SK-N-SH (cell line): ENCODE results near the gene ADAM33. TPM values are rescaled to one million over a fixed set of nuclear protein-coding genes. Genes with fewer than 3 reads are reported as not detected.

Experiments used
- CTCF ChIA-PET: fragments of 300-600, 350-600 bp; formaldehyde crosslinking; extraction: SDS; loops from one replicate; lab custom pipeline; 2021; lab: Yijun Ruan, JAX
- POLR2A ChIA-PET: fragments of 350-600 bp; sonication (Branson Sonifier 250); formaldehyde crosslinking; extraction: SDS; loops from one replicate; lab custom pipeline; 2020; ENCODE audit warnings: antibody characterized with exemption, inconsistent platforms; lab: Yijun Ruan, JAX
- DNase-seq: peaks from one replicate; pipeline ENCODE4 v3.0.0; 2012
- H2AFZ ChIP-seq: fragments of 200-600 bp; sonication (generic); 2 replicates; pipeline ENCODE4 v1.8.1; 2016; ENCODE audit warnings: antibody characterized with exemption, mild to moderate bottlenecking, low read depth
- H3F3A ChIP-seq: fragments of 200-600 bp; sonication (generic); replicated peaks from 2 replicates; pipeline ENCODE3; 2016; ENCODE audit warnings: antibody characterized with exemption, mild to moderate bottlenecking; ENCODE audit not compliant: insufficient read depth
- H3K27ac ChIP-seq, 2 experiments: fragments of 200-500 bp in 1 of 2; fragments of 200-600 bp in 1 of 2; sonication (Bioruptor generic) in 1 of 2; sonication (generic), shearing (Covaris generic) in 1 of 2; 2 replicates each; pipeline versions ENCODE4 v1.5.1 to v1.6.1; 2014 to 2016; ENCODE audit warnings: low read depth in 2 of 2, inconsistent platforms in 1 of 2, low read length in 1 of 2, mild to moderate bottlenecking in 1 of 2, mixed read lengths in 1 of 2
- H3K27me3 ChIP-seq: fragments of 200-600 bp; sonication (generic), shearing (Covaris generic); 2 replicates; pipeline ENCODE4 v1.6.1; 2016; ENCODE audit warnings: mixed run types; ENCODE audit not compliant: insufficient read depth
- H3K36me3 ChIP-seq, 2 experiments: fragments of 200-500 bp in 1 of 2; fragments of 200-600 bp in 1 of 2; sonication (Bioruptor generic) in 1 of 2; sonication (generic) in 1 of 2; replicated peaks in 1 of 2; 2 replicates each; pipeline versions ENCODE3 to v1.5.1; 2014 to 2016; ENCODE audit warnings: low read length in 1 of 2, mild to moderate bottlenecking in 1 of 2; ENCODE audit not compliant: insufficient read depth in 2 of 2, control insufficient read depth in 1 of 2
- H3K4me1 ChIP-seq, 2 experiments: fragments of 200-500 bp in 1 of 2; fragments of 200-600 bp in 1 of 2; sonication (Bioruptor generic) in 1 of 2; sonication (generic), shearing (Covaris generic) in 1 of 2; 2 replicates each; pipeline versions ENCODE4 v1.5.1 to v1.6.1; 2014 to 2016; ENCODE audit warnings: low read depth in 1 of 2, low read length in 1 of 2, mixed run types in 1 of 2; ENCODE audit not compliant: insufficient read depth in 2 of 2, control insufficient read depth in 1 of 2
- H3K4me2 ChIP-seq: fragments of 200-600 bp; sonication (generic), shearing (Covaris generic); 2 replicates; pipeline ENCODE4 v1.6.1; 2017; ENCODE audit warnings: mixed run types
- H3K4me3 ChIP-seq, 2 experiments: fragments of 200-500 bp in 1 of 2; fragments of 200-600 bp in 1 of 2; sonication (Bioruptor generic) in 1 of 2; sonication (generic), shearing (Covaris generic) in 1 of 2; 2 replicates each; pipeline versions ENCODE4 v1.5.1 to v1.8.1; 2014 to 2016; ENCODE audit warnings: low read depth in 2 of 2, inconsistent platforms in 1 of 2, low read length in 1 of 2, mild to moderate bottlenecking in 1 of 2, mixed read lengths in 1 of 2, moderate library complexity in 1 of 2
- H3K79me2 ChIP-seq: fragments of 200-600 bp; sonication (generic); 2 replicates; pipeline ENCODE4 v1.8.1; 2017; ENCODE audit warnings: mild to moderate bottlenecking; ENCODE audit not compliant: insufficient read depth
- H3K9ac ChIP-seq: fragments of 200-600 bp; sonication (generic); 2 replicates; pipeline ENCODE4 v1.6.1; 2017; ENCODE audit warnings: mixed run types
- H3K9me2 ChIP-seq: fragments of 200-600 bp; sonication (generic); 2 replicates; pipeline ENCODE4 v1.6.1; 2017; ENCODE audit warnings: mixed run types
- H3K9me3 ChIP-seq: fragments of 200-600 bp; sonication (generic); 2 replicates; pipeline ENCODE4 v1.6.1; 2017; ENCODE audit warnings: mixed run types, mild to moderate bottlenecking, moderate library complexity
- H4K20me1 ChIP-seq: fragments of 200-600 bp; sonication (generic); 2 replicates; pipeline ENCODE4 v1.6.1; 2017; ENCODE audit warnings: mild to moderate bottlenecking, mixed run types; ENCODE audit not compliant: insufficient read depth
- CTCF ChIP-seq: fragments of 200-600 bp; sonication (generic); IDR thresholded peaks from 2 replicates; pipeline ENCODE4 v1.6.1; 2017; ENCODE audit warnings: antibody characterized with exemption, mild to moderate bottlenecking, moderate library complexity
- ELF1 ChIP-seq: IDR thresholded peaks from 2 replicates; pipeline ENCODE4 v1.4.0; 2012
- EP300 ChIP-seq, 2 experiments: IDR thresholded peaks; 2 replicates each; pipeline versions ENCODE4 v1.4.0 to v1.6.1; 2012; ENCODE audit warnings: borderline replicate concordance in 1 of 2, low read depth in 1 of 2, low read length in 1 of 2
- EZH2phosphoT487 ChIP-seq: fragments of 200-600 bp; sonication (generic); IDR thresholded peaks from 2 replicates; pipeline ENCODE4 v1.6.1; 2017; ENCODE audit warnings: low read depth, mixed run types, mild to moderate bottlenecking, antibody characterized with exemption, moderate library complexity, borderline replicate concordance
- FOSL2 ChIP-seq: IDR thresholded peaks from 2 replicates; pipeline ENCODE4 v1.4.0; 2012; ENCODE audit warnings: low read depth, mild to moderate bottlenecking, moderate library complexity, borderline replicate concordance
- FOXJ3 ChIP-seq: sonication (generic); formaldehyde crosslinking; IDR thresholded peaks from 2 replicates; pipeline ENCODE4 v1.5.1; 2020; ENCODE audit warnings: mild to moderate bottlenecking, missing genetic modification reagents
- FOXM1 ChIP-seq: IDR thresholded peaks from 2 replicates; pipeline ENCODE4 v1.4.0; 2012; ENCODE audit warnings: low read depth, mild to moderate bottlenecking
- GATA2 ChIP-seq: sonication (generic); formaldehyde crosslinking; IDR thresholded peaks from 2 replicates; pipeline ENCODE4 v1.5.0; 2020; ENCODE audit warnings: mild to moderate bottlenecking, missing genetic modification reagents
- IRF3 ChIP-seq: fragments of 150-350 bp; IDR thresholded peaks from 2 replicates; pipeline ENCODE4 v1.6.1; 2016; ENCODE audit warnings: mild to moderate bottlenecking, low read depth, low read length
- MXI1 ChIP-seq: IDR thresholded peaks from 2 replicates; pipeline ENCODE4 v1.6.1; 2012; ENCODE audit warnings: mild to moderate bottlenecking, low read depth, low read length, improper control_type of control experiment
- PBX3 ChIP-seq: IDR thresholded peaks from 2 replicates; pipeline ENCODE4; 2012
- POLR2AphosphoS5 ChIP-seq: IDR thresholded peaks from 2 replicates; pipeline ENCODE4 v1.6.1; 2012; ENCODE audit warnings: low read depth, low read length
- RCOR1 ChIP-seq: fragments of 150-350 bp; IDR thresholded peaks from 2 replicates; pipeline ENCODE4 v1.6.1; 2017; ENCODE audit warnings: antibody characterized with exemption, low read length
- SMC3 ChIP-seq: IDR thresholded peaks from 2 replicates; pipeline ENCODE4 v1.6.1; 2012; ENCODE audit warnings: low read depth, low read length, improper control_type of control experiment
- TAF1 ChIP-seq: IDR thresholded peaks from 2 replicates; pipeline ENCODE4 v1.6.1; 2012; ENCODE audit warnings: low read depth, mild to moderate bottlenecking, low read length, moderate library complexity, borderline replicate concordance
- YY1 ChIP-seq: IDR thresholded peaks from 2 replicates; pipeline ENCODE4 v1.4.0; 2012; ENCODE audit warnings: low read depth, mild to moderate bottlenecking
- WGBS: methylation state at CpG from one replicate; pipeline ENCODE4 v1.1.6; 2017; ENCODE audit warnings: low lambda C conversion rate; 5-methylcytosine and 5-hydroxymethylcytosine counted together
- polyA plus RNA-seq, 3 experiments: library from polyadenylated mRNA; depleted of rRNA; stranded (reverse); fragments of >200 nt; gene quantifications; 2 replicates each; pipeline ENCODE4 v1.2.3, GENCODE V29; 2012

The ADAM33 gene
- polyA plus RNA-seq, 1 of the 3 experiments (the other 2 are of a cell fraction): 4.8 TPM

- H3K27me3 ChIP-seq: no peaks in the 10 kb centered on the region
- no peaks in the 10 kb centered on the region for H3K79me2 ChIP-seq
- H3K9me3 ChIP-seq: no peaks in the 10 kb centered on the region
- peaks cover 0 to 14% of the 10 kb centered on the region in 2 experiments; a peak in 1 of 4 replicates for H3K4me1 ChIP-seq
- no peak overlapping the region for H3K4me3 ChIP-seq
- no peaks in the 10 kb centered on the region for H4K20me1 ChIP-seq
- H3F3A ChIP-seq: no peaks in the 10 kb centered on the region
- no peak overlapping the region for H2AFZ ChIP-seq
- WGBS: 81% methylated on average over 5 of the region's 5 CpGs
- no peak overlapping the region for H3K27ac ChIP-seq
- H3K36me3 ChIP-seq: peaks cover 5 to 7% of the 10 kb centered on the region in 2 experiments
- no peak overlapping the region for H3K9ac ChIP-seq
- no peaks in the 10 kb centered on the region for H3K9me2 ChIP-seq
- DNase-seq: no peak
- ChIA-PET CTCF (interaction anchor here (1.5 kb wide), 1 partner anchor 64 kb away, joined by 5 read pairs; no protein-coding TSS in a partner anchor), POLR2A (no interaction called here)
- H3K4me2 ChIP-seq: no peak overlapping the region
- TF ChIP-seq IRF3 (no peak), CTCF (no peak), YY1 (no peak), SMC3 (no peak), FOXM1 (no peak), EZH2phosphoT487 (no peak), ELF1 (no peak), FOSL2 (no peak), RCOR1 (no peak), TAF1 (no peak), FOXJ3 (CRISPR knock-in tag) (no peak)
These were observed 35.8 kb downstream of the ADAM33 start for GRCh38 chr20:3646067-3646440.

GRCh38 chr20:3645309-3646066 lies 36.3 kb downstream of the ADAM33 start:
- TF ChIP-seq GATA2 (CRISPR knock-in tag) (no peak), EP300 (IDR thresholded peaks at IDR 0.05; ENCODE audit: borderline replicate concordance in 1 of 2, low read depth in 1 of 2, low read length in 1 of 2) (no peak), ELF1 (no peak), PBX3 (no peak), MXI1 (no peak), POLR2AphosphoS5 (no peak), TAF1 (no peak), FOXM1 (no peak)

More at GRCh38 chr20:3645309-3646066, 36.3 kb downstream of the ADAM33 start:
- Histone ChIP-seq H2AFZ (no peak overlapping the region), H3K9me2 (no peaks in the 10 kb centered on the region), H3K36me3 (peaks cover 5 to 7% of the 10 kb centered on the region in 2 experiments), H3K9ac (no peak overlapping the region), H4K20me1 (no peaks in the 10 kb centered on the region), H3K27me3 (no peaks in the 10 kb centered on the region), H3F3A (no peaks in the 10 kb centered on the region), H3K4me2 (no peak overlapping the region), H3K27ac (no peak overlapping the region), H3K4me3 (no peak overlapping the region), H3K4me1 (peaks cover 0 to 13% of the 10 kb centered on the region in 2 experiments; a peak in 1 of 4 replicates), H3K9me3 (no peaks in the 10 kb centered on the region), H3K79me2 (no peaks in the 10 kb centered on the region)
- POLR2A ChIA-PET: no interaction called here
- 92% methylated on average over 16 of the region's 20 CpGs for WGBS
- no peak for DNase-seq
- CTCF ChIA-PET: no interaction called here
